RWPE1 (cell line): Measurements from ENCODE around the gene FGR.
A peak's percentile ranks its signal among the peaks of the same experiment; 100 is the strongest.

Experiments
- CTCF ChIA-PET: fragments of 350-600 bp; sonication (Branson Sonifier 250); formaldehyde crosslinking; extraction: SDS; loops from one replicate; lab custom pipeline; 2021; lab: Yijun Ruan, JAX
- POLR2A ChIA-PET: fragments of 400-600 bp; formaldehyde crosslinking; extraction: SDS; loops from one replicate; lab custom pipeline; 2020; ENCODE audit warnings: antibody characterized with exemption; ENCODE audit not compliant: low non-redundant PET; lab: Yijun Ruan, JAX
- DNase-seq: peaks from one replicate; pipeline ENCODE4 v3.0.0; 2012; ENCODE audit warnings: low spot score
- H3K27ac ChIP-seq: fragments of 450-650 bp; 2 replicates; pipeline ENCODE4 v1.5.1; 2017
- TF ChIP-seq, protein P1 (sequence below): fragments of 450-650 bp; conservative IDR thresholded peaks from 2 replicates; pipeline ENCODE4 v1.5.1; 2017; ENCODE audit warnings: low read depth, mild to moderate bottlenecking

The FGR gene

DNA sequence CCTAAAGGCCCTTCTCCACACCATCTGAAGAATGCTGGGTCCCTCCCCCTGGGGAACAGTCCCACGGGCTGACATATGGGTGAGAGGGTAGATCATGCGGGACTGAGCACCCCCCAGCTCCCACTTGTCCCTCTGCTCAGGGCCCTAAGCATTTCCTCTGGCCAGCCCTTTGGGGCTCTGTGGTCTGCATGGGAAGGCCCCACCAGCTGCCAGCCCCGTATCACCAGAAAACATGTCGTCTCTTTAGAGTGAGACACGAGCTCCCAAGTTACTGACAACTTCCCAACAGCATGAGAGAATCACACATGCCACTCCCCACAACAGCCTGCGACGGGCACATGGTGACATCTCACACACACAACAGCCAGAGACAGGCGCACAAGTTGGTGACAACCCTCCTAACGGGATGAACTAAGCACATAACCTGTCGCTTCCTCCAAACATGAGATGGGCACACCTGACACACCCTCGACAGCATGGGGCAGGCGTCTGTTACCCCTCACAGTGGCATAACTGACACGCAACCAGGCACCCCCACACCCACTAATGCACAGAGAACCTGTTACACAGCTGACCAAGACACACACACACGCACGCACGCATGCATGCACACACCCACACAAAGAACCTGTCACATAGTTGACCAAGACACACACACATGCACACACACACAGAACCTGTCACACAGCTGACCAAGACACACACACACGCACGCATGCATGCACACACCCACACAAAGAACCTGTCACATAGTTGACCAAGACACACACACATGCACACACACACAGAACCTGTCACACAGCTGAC is 72.2 kb downstream of the FGR start:
- POLR2A ChIA-PET: no interaction called here

More for the DNA sequence above, 72.2 kb downstream of the FGR start:
- H3K27ac ChIP-seq: peak overlapping the region; percentile 98
- TF ChIP-seq, protein P1, sequence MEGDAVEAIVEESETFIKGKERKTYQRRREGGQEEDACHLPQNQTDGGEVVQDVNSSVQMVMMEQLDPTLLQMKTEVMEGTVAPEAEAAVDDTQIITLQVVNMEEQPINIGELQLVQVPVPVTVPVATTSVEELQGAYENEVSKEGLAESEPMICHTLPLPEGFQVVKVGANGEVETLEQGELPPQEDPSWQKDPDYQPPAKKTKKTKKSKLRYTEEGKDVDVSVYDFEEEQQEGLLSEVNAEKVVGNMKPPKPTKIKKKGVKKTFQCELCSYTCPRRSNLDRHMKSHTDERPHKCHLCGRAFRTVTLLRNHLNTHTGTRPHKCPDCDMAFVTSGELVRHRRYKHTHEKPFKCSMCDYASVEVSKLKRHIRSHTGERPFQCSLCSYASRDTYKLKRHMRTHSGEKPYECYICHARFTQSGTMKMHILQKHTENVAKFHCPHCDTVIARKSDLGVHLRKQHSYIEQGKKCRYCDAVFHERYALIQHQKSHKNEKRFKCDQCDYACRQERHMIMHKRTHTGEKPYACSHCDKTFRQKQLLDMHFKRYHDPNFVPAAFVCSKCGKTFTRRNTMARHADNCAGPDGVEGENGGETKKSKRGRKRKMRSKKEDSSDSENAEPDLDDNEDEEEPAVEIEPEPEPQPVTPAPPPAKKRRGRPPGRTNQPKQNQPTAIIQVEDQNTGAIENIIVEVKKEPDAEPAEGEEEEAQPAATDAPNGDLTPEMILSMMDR: no peak
- CTCF ChIA-PET: no interaction called here
- no peak for DNase-seq
